ENCODE data around the gene WDR44. TPM values are rescaled to one million over a fixed set of nuclear protein-coding genes. Genes with fewer than 3 reads are reported as not detected.

WDR44 gene
- total and polyA plus RNA-seq, 10 of the 15 experiments (the other 5 are each of a cell fraction or from before 2014, with no cell fraction given): 3.4 to 14.0 (median 11.6) TPM

DNA sequence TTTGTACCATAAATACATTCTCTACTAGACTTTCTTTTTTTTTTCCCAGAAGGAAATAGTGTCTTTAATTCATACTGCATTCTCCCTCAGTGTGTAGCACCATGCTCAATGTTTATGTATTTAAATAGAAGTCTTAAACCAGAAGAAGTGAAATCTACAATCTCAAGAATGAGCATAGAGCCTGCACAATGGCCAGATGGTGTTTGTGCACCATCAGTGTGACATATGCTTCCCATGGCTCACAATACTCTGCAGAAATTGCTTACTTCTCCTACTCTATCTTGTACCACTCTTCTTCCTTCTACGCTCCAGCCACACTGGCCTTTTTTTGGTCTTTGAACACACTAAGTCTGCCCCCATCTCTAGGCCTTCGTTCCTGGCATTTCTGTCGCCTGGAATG, 147.1 kb downstream of the WDR44 start:
- no peak overlapping the region for H3K9ac ChIP-seq (ENCODE audit: control insufficient read depth, insufficient read depth, low read length)
- no peaks in the 10 kb centered on the region for H3K9me3 ChIP-seq (replicated peaks; ENCODE audit: control insufficient read depth, insufficient read depth, low read length)
- no peaks in the 10 kb centered on the region for H3K36me3 ChIP-seq (ENCODE audit: control insufficient read depth in 2 of 2, insufficient read depth in 2 of 2, low read length in 1 of 2)
- ATAC-seq: no peak
- no peaks in the 10 kb centered on the region for H4K20me1 ChIP-seq (ENCODE audit: control insufficient read depth, insufficient read depth)
- no peak overlapping the region for H2AFZ ChIP-seq (ENCODE audit: control insufficient read depth, low read depth, low read length)
- in situ Hi-C loops (cut with MboI) (no loop called here), intact Hi-C loops (cut with micrococcal nuclease; ENCODE audit: unreplicated experiment) (no loop called here)
- DNase-seq (ENCODE audit: low read depth, low spot score): no peak
- BruUV-seq (replicated peaks): no TSS peak
- FAIRE-seq: no peak
- ChIA-PET CTCF (no interaction called here), RAD21 (ENCODE audit: unreplicated experiment) (interaction anchor here (0.8 kb wide), 1 partner anchor 109 kb away, joined by 3 read pairs; no protein-coding TSS in a partner anchor), SMC1A (ENCODE audit: uncharacterized antibody, unreplicated experiment) (interaction anchor here (1.5 kb wide), 1 partner anchor 146 kb away, joined by 3 read pairs; no protein-coding TSS in a partner anchor), POLR2A (no interaction called here)
- H3K27ac ChIP-seq (ENCODE audit: control insufficient read depth, insufficient read depth): no peak overlapping the region
- 70% methylated on average over 3 of the region's 3 CpGs for WGBS (ENCODE audit: insufficient coverage, insufficient replicate concordance, low lambda C conversion rate, missing lambda C conversion rate)
- no peaks in the 10 kb centered on the region for H3K27me3 ChIP-seq (replicated peaks in 1 of 2; ENCODE audit: control insufficient read depth in 2 of 2, insufficient read depth in 2 of 2, low read length in 1 of 2)
- H3K4me1 ChIP-seq (ENCODE audit: control insufficient read depth, insufficient read depth, low read length): 0 out of 2 replicates have a peak, but pooled peaks cover 3% of the 10 kb centered on the region
- TF ChIP-seq NR2C1 (IDR thresholded peaks at IDR 0.05): no peak
- H3K4me3 ChIP-seq: no peak overlapping the region
- H3K79me2 ChIP-seq (ENCODE audit: control insufficient read depth, insufficient read depth, low read length): peaks cover 12% of the 10 kb centered on the region
- H3K4me2 ChIP-seq (ENCODE audit: control insufficient read depth, insufficient read depth): no peak overlapping the region

DNA sequence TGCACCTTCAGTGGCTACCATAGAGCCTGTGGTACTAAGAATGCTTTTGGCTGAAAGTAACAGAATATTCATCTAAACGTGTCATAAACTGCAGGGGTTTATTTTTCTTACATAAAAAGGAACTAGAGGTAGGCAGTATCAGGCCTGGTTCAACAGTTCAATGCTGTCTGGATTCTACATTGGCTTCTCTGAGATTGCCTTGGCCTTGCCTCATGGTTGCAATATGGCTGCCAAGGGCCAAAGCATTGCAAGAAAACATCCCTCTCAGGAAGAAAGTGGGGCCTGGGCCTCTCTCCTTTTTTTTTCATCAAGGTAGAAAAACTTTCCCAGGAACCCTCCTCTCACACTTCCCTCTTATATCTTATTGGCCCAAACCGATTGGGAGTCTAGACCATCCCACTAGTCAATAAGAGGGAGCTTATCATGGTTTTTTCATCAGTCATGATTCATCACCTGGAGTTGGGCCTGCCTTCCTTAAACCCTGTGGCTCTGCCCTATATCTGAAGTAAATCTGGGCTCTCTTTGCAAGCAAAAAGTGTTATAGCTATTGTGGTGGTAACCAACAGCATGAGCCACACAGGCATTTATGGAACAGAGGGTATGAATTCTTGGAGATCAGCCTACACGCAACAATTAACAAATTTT, 147.9 kb downstream of the WDR44 start:
- no peaks in the 10 kb centered on the region for H3K9me3 ChIP-seq (replicated peaks; ENCODE audit: control insufficient read depth, insufficient read depth, low read length)
- H2AFZ ChIP-seq (ENCODE audit: control insufficient read depth, low read depth, low read length): no peak overlapping the region
- no peak overlapping the region for H3K9ac ChIP-seq (ENCODE audit: control insufficient read depth, insufficient read depth, low read length)
- 50% methylated on average over 3 of the region's 3 CpGs for WGBS (ENCODE audit: insufficient coverage, insufficient replicate concordance, low lambda C conversion rate, missing lambda C conversion rate)
- no peak for ATAC-seq
- ChIA-PET POLR2A (no interaction called here), RAD21 (ENCODE audit: unreplicated experiment) (interaction anchor here (0.8 kb wide), 1 partner anchor 108 kb away, joined by 3 read pairs; no protein-coding TSS in a partner anchor), SMC1A (ENCODE audit: uncharacterized antibody, unreplicated experiment) (interaction anchor here (0.6 kb wide), 1 partner anchor 111 kb away, joined by 3 read pairs; no protein-coding TSS in a partner anchor), CTCF (no interaction called here)
- H3K27me3 ChIP-seq (replicated peaks in 1 of 2; ENCODE audit: control insufficient read depth in 2 of 2, insufficient read depth in 2 of 2, low read length in 1 of 2): no peaks in the 10 kb centered on the region
- no peak for DNase-seq (ENCODE audit: low read depth, low spot score)
- no peak overlapping the region for H3K4me3 ChIP-seq
- no peak for FAIRE-seq
- H3K4me2 ChIP-seq (ENCODE audit: control insufficient read depth, insufficient read depth): no peak overlapping the region
- H3K36me3 ChIP-seq (ENCODE audit: control insufficient read depth in 2 of 2, insufficient read depth in 2 of 2, low read length in 1 of 2): no peaks in the 10 kb centered on the region
- intact Hi-C loops (cut with micrococcal nuclease; ENCODE audit: unreplicated experiment) (no loop called here), in situ Hi-C loops (cut with MboI) (no loop called here)
- H3K27ac ChIP-seq (ENCODE audit: control insufficient read depth, insufficient read depth): no peak overlapping the region
- H3K79me2 ChIP-seq (ENCODE audit: control insufficient read depth, insufficient read depth, low read length): peaks cover 19% of the 10 kb centered on the region
- BruUV-seq (replicated peaks): no TSS peak
- no peaks in the 10 kb centered on the region for H4K20me1 ChIP-seq (ENCODE audit: control insufficient read depth, insufficient read depth)
- H3K4me1 ChIP-seq (ENCODE audit: control insufficient read depth, insufficient read depth, low read length): 0 out of 2 replicates have a peak, but pooled peaks cover 3% of the 10 kb centered on the region
- TF ChIP-seq FOXM1 (IDR thresholded peaks at IDR 0.05; ENCODE audit: low read depth, low read length): no peak
- TF ChIP-seq, protein P1, sequence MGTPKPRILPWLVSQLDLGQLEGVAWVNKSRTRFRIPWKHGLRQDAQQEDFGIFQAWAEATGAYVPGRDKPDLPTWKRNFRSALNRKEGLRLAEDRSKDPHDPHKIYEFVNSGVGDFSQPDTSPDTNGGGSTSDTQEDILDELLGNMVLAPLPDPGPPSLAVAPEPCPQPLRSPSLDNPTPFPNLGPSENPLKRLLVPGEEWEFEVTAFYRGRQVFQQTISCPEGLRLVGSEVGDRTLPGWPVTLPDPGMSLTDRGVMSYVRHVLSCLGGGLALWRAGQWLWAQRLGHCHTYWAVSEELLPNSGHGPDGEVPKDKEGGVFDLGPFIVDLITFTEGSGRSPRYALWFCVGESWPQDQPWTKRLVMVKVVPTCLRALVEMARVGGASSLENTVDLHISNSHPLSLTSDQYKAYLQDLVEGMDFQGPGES (IDR thresholded peaks at IDR 0.05): no peak
- TF ChIP-seq PAX5 (IDR thresholded peaks at IDR 0.05; ENCODE audit: borderline replicate concordance, low read depth, low read length): no peak
- no peak for TF ChIP-seq JUNB (IDR thresholded peaks at IDR 0.05)
- TF ChIP-seq POLR2A (IDR thresholded peaks at IDR 0.05; ENCODE audit: low read depth, low read length): no peak
- no peak for TF ChIP-seq RCOR1 (conservative IDR thresholded peaks at IDR 0.05; ENCODE audit: low read depth, low read length)
- TF ChIP-seq, protein P2, sequence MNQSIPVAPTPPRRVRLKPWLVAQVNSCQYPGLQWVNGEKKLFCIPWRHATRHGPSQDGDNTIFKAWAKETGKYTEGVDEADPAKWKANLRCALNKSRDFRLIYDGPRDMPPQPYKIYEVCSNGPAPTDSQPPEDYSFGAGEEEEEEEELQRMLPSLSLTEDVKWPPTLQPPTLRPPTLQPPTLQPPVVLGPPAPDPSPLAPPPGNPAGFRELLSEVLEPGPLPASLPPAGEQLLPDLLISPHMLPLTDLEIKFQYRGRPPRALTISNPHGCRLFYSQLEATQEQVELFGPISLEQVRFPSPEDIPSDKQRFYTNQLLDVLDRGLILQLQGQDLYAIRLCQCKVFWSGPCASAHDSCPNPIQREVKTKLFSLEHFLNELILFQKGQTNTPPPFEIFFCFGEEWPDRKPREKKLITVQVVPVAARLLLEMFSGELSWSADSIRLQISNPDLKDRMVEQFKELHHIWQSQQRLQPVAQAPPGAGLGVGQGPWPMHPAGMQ (IDR thresholded peaks at IDR 0.05; ENCODE audit: borderline replicate concordance): no peak
- no peak for TF ChIP-seq POU2F2 (IDR thresholded peaks at IDR 0.05; ENCODE audit: borderline replicate concordance, low read depth, low read length)
- TF ChIP-seq KDM1A (IDR thresholded peaks at IDR 0.05; ENCODE audit: borderline replicate concordance): no peak
- TF ChIP-seq, protein P3, sequence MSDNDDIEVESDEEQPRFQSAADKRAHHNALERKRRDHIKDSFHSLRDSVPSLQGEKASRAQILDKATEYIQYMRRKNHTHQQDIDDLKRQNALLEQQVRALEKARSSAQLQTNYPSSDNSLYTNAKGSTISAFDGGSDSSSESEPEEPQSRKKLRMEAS (IDR thresholded peaks at IDR 0.05; ENCODE audit: low read depth, low read length): no peak
- no peak for TF ChIP-seq ZZZ3 (IDR thresholded peaks at IDR 0.05; ENCODE audit: control insufficient read depth, insufficient read length, low read depth)
- no peak for TF ChIP-seq MYB (IDR thresholded peaks at IDR 0.05; ENCODE audit: borderline replicate concordance, low read depth, low read length)
- TF ChIP-seq RELA (IDR thresholded peaks at IDR 0.05; ENCODE audit: borderline replicate concordance, partially characterized antibody): no peak
- TF ChIP-seq BMI1 (IDR thresholded peaks at IDR 0.05; ENCODE audit: borderline replicate concordance): no peak

Data from GM12878 (cell line).